ENCODE results near the gene RASGRF1.

RASGRF1 gene

DNA sequence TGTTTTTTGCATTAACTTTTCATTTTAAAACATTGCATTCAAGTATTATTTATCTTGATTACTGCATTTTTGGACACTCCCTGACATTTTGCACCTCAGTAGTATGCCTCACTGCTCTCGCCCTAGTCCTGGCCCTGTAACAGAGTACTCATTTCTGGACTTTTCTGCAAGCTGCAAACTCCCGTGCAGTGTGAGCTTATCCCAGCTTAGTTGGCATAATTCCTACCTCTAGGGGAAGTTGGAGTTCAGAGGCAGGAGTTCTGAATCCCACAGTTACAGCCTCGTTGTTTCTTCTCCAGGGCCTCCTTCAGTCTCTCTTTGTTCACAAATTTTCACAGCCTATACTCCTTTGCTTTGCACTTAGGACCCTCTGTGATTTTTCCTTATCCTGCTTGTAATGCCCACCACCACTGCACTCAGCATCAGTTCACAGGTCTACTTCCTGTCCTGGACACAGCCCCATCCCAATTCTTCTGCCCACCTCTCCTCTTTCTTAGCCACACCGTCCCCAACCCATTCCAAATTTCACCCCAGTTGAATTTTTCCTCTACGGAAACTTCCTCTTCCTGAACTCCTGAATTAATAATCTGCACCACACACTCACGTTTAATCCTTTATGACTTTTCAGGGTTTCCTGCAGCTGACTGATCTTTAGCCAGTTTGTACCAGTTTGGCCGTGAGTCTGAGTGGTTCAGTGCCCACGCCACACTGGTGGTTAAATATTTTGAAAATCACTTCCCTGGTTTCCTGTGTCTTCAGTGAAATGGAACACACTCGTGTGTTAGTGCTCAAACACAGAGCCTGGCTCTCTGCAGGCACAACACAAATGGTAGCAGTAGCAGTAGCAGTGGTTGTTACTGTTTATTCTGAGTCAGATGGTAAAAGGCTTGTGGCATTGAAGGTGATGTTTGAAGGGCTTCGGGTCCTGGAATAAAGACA, 139.4 kb downstream of the RASGRF1 start:
- DNase-seq = no peak

GRCh38 chr15:78950343-78950742, 140.2 kb downstream of the RASGRF1 start:
- no peak for DNase-seq

GRCh38 chr15:78949461-78949860, 141.1 kb downstream of the RASGRF1 start:
- DNase-seq = no peak

- DNase-seq = no peak
Measured at GRCh38 chr15:78947506-78947905, 143.1 kb downstream of the RASGRF1 start.

- DNase-seq = no peak
Measured at GRCh38 chr15:78946493-78946892, 144.1 kb downstream of the RASGRF1 start.

- DNase-seq = peak; percentile 70
Measured at GRCh38 chr15:78944669-78945407, 145.7 kb downstream of the RASGRF1 start, which contains the start of gene CTSH. Gene CTSH (minus strand): TSS chr15:78945046. CDS start chr15:78944981, 65 bp downstream.

DNA sequence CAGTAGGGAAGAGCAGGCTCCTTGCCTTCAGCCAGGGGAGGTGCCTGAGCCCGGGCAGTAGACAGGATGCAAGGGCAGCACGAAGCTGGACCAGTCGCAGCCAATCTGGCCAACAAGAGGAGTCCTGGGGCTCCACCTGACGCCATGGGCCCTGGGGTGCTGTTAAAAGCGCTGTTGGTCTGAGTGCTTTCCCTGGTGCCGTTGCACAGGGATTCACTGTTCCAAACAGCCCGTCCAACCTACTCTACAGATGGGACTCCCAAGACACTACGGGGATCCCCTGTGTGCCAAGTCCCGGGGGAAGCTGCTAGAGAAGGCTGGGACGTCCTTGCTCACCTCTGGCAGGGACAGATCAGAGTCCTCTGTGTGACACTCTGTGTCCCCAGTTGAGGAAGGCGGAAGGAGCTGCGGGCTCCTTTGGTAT, 146.4 kb downstream of the RASGRF1 start:
- no peak for DNase-seq

DNA sequence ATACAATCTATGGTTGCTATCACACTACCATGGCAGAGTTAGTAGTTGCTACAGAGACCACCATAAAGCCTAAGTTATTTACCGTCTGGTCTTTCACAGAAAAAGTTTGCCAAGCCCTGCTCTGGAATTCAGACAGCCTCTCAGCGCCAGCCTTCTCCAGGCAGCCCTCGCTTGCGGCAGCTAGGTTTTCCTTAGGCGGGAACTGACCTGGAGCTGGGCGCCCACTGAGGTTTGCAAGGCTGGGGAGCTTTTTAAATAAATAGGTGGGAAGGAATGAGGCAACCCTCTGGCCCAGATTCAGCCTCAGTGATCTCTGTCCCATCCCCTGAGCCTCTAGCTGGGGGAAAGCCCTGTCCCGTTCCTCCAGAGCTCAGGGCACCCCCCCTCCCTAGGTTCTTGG, 146.9 kb downstream of the RASGRF1 start:
- DNase-seq = peak; percentile 72

- DNase-seq = no peak
Measured at GRCh38 chr15:78942741-78943140, 147.8 kb downstream of the RASGRF1 start.

DNA sequence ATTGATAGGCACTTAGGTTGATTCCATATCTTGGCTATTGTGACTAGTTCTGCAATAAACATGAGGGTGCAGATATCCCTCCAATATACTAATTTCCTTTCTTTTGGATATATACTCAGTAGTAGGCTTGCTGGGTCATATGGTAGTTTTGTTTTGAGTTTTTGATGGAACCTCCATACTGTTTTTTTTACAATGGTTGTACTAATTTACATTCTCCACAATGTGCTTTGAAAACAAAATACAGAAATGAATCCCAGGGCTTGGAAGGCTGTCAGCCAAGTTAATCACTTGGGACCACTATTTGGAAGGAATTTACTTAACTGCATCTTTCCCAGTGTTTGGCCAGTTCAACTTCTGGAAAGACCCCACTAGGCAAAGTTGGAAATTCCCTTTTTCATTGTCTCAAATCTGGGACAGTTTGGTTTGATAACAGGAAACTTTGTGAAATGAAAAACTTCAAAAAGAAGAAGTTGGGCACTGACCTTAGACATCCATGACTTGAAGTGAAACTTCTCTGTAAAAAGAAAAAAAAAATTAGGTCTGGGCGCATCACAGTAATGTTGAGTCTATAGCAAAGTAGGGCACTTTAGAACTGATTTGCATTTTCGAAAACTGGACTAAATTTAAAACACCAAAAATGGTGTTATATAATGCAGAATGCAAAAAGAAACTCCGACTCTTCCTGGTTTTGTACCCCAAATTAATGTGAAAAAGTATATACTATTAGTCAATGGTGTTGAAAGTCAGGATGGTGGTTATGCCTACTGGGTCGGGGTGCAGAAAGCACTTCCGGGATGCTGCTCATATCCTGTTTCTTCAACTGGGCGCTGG, 151.7 kb downstream of the RASGRF1 start:
- DNase-seq = no peak

DNA sequence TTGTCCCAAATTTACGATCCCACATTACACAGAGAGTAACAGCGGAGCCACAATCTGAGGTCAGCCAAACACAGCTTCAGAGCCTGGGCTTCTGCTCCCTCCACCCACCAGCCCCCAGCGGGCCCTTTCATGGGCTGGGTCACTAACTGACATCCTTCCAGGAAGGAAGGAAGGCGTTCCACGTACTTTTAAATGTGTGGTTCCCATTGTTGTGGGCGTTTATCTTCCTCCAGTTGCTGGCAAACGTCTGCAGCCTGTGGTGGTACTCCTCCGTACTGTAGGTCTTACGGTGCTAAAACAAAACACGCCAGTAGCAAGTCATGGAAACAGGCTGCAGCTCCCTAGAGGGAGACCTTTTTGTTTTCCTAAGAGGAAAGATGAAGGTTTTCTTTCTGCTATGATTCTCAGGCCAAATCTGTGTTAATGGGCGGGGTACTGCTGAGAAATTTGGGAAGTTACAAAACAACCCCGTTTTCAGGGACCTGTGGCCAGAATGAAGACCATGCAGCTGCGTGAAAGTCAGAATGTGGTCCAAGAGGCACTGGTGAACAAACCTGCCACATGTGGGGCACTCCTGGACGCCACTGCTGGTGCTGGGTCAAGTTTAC, 153.3 kb downstream of the RASGRF1 start:
- DNase-seq = peak; percentile 54

DNA sequence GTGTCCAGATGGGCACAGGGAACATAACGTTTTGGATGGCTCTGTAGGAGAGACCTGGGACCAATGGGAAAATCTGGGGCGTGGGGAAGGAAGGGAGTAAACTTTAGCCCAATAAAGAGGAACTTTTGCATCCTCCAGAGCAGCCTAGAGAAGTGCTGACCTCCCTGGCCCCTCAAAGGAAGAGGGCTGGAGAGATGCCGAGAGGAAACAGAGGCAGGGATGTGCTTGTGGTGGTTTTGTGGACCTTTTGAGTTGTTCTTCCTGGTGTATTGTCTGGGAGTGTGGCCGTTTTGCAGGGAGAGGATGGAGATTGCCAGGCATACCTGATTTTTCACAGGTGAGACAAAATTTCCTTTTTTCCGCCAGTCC, 155.9 kb downstream of the RASGRF1 start:
- DNase-seq = no peak

DNA sequence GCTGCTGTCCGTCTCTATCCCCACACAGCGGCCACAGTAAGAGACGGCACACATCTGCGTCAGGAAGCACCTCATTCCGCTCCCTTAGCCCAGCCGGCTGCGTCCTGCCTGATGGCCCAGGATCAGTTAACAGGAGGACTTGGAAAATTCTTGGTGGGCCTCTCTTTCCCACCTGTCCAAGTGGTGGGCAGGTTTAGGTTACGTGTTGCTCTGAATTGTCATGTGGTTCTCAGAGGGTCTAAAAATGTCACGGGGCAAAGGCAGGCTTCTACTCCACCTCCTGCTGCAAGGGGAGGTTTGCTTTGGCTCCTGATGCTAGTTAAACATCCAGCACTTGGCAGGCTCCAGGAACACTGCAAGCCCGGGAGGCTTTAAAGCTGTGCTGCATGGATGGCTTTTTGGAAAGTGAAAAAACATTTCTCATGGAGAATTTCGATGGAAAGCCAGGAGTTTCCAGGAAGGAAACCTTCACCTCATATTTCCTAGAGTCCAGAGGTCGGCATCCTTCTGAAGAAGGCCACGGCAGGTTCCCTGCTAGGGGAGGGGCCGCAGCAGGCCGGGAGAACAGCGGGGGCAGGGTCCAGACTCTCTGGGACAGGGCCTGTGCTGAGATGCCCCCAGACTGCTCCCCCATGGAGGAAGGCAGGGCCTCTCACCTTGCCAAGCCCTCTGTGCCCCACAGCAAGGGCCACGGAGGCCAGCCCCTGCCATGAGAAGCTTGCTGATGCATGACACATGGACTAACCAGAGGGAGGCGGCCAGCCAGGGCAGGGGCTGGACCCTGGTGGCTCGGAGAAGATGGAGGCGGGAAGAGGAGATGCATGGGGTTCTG, 156.5 kb downstream of the RASGRF1 start:
- peak; percentile 89 for DNase-seq

GRCh38 chr15:78933187-78933822, 157.3 kb downstream of the RASGRF1 start:
- no peak for DNase-seq

- no peak for DNase-seq
Measured at GRCh38 chr15:78932258-78932808, 158.2 kb downstream of the RASGRF1 start.

- peak; percentile 47 for DNase-seq
Measured at GRCh38 chr15:78931439-78932257, 158.9 kb downstream of the RASGRF1 start.

GRCh38 chr15:78930577-78931388, 159.8 kb downstream of the RASGRF1 start:
- DNase-seq = peak; percentile 73

GRCh38 chr15:78929536-78930264, 160.9 kb downstream of the RASGRF1 start:
- no peak for DNase-seq
